ENCODE measurements around the gene GALNS. TPM values are rescaled to one million over a fixed set of nuclear protein-coding genes. Genes with fewer than 3 reads are reported as not detected.

Gene GALNS
- total and polyA plus RNA-seq, 2 donors (not counting 3 experiments of a cell fraction or from before 2014, with no cell fraction given): 21.8 to 40.2 TPM

GRCh38 chr16:88886845-88887521 lies 30.2 kb upstream of the GALNS start:
- H3K27ac ChIP-seq (ENCODE audit: insufficient read depth, low read depth, low read length): no peak overlapping the region
- dilution Hi-C loops (cut with MboI; ENCODE audit: extremely low pct_ligation_motif_present, low sequenced_read_pairs): no loop called here
- no peaks in the 10 kb centered on the region for H3K9me3 ChIP-seq (replicated peaks; ENCODE audit: control insufficient read depth, insufficient read depth, low read length)
- H3K9ac ChIP-seq (replicated peaks; ENCODE audit: extremely low read depth, insufficient read depth, low read length): no peak overlapping the region
- H3K9me1 ChIP-seq (replicated peaks; ENCODE audit: control insufficient read depth, extremely low read depth, insufficient read depth, low read length): no peaks in the 10 kb centered on the region
- TF ChIP-seq CTCF (IDR thresholded peaks at IDR 0.05; ENCODE audit: extremely low read depth in 1 of 2, insufficient read depth in 1 of 2, low read depth in 1 of 2, low read length in 2 of 2) (no peak), EZH2 (IDR thresholded peaks at IDR 0.05; ENCODE audit: borderline replicate concordance, low read depth, low read length, severe bottlenecking) (no peak), POLR2A (IDR thresholded peaks at IDR 0.05; ENCODE audit: low read depth, low read length) (no peak), MYC (IDR thresholded peaks at IDR 0.05; ENCODE audit: low read depth, low read length) (no peak), GATA2 (IDR thresholded peaks at IDR 0.05; ENCODE audit: insufficient read depth, insufficient read length, low read depth, low read length) (no peak), JUN (IDR thresholded peaks at IDR 0.05; ENCODE audit: borderline replicate concordance, insufficient read depth, insufficient read length, low read depth) (no peak), FOS (IDR thresholded peaks at IDR 0.05; ENCODE audit: borderline replicate concordance, insufficient read depth, low read length) (no peak), POLR2AphosphoS5 (IDR thresholded peaks at IDR 0.05; ENCODE audit: insufficient read depth, low read depth, low read length) (no peak)
- TF ChIP-seq, protein P1, sequence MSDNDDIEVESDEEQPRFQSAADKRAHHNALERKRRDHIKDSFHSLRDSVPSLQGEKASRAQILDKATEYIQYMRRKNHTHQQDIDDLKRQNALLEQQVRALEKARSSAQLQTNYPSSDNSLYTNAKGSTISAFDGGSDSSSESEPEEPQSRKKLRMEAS (IDR thresholded peaks at IDR 0.05; ENCODE audit: insufficient read depth, insufficient read length): no peak
- no peaks in the 10 kb centered on the region for H4K20me1 ChIP-seq (replicated peaks; ENCODE audit: control insufficient read depth, extremely low read depth, insufficient read depth, low read length)
- ChIA-PET CTCF (interaction anchor here (1.2 kb wide), 1 partner anchor 19 kb away, joined by 3 read pairs; no protein-coding TSS in a partner anchor), POLR2A (no interaction called here)
- BruUV-seq (replicated peaks): no TSS peak
- no peak overlapping the region for H3K4me3 ChIP-seq (replicated peaks in 1 of 3; ENCODE audit: insufficient read depth in 1 of 3, low read depth in 1 of 3, low read length in 3 of 3)
- H3K4me1 ChIP-seq (ENCODE audit: control insufficient read depth, extremely low read depth, insufficient read depth, low read length): no peaks in the 10 kb centered on the region
- no peaks in the 10 kb centered on the region for H3K27me3 ChIP-seq (ENCODE audit: control insufficient read depth in 2 of 2, insufficient read depth in 2 of 2, low read length in 2 of 2)
- FAIRE-seq (no peak), DNase-seq (ENCODE audit: low read depth, low spot score) (no peak)
- no peaks in the 10 kb centered on the region for H3K36me3 ChIP-seq (ENCODE audit: control insufficient read depth in 2 of 2, extremely low read depth in 1 of 2, insufficient read depth in 2 of 2, low read length in 2 of 2)
- H3K79me2 ChIP-seq (ENCODE audit: control insufficient read depth, insufficient read depth, low read length): no peaks in the 10 kb centered on the region
- H2AFZ ChIP-seq (ENCODE audit: low read depth, low read length): no peak overlapping the region
- no peak overlapping the region for H3K4me2 ChIP-seq (ENCODE audit: insufficient read depth, low read length)
- intact Hi-C loops (cut with micrococcal nuclease): no loop called here
